RKO (cell line): ENCODE results near the gene TP73.
A peak's percentile ranks its signal among the peaks of the same experiment; 100 is the strongest.

Source experiments
- DNase-seq: peaks from one replicate; pipeline ENCODE4 v3.0.0-alpha.2; 2016; ENCODE audit warnings: low spot score

The TP73 gene

GRCh38 chr1:3634059-3634800 lies 18.1 kb upstream of the TP73 start:
- DNase-seq, result no peak

- no peak for DNase-seq
Observed at GRCh38 chr1:3636080-3636479, 16.2 kb upstream of the TP73 start.

- DNase-seq, result no peak
Observed at GRCh38 chr1:3636531-3636930, 15.8 kb upstream of the TP73 start.

- DNase-seq, result no peak
Observed at GRCh38 chr1:3638027-3638426, 14.3 kb upstream of the TP73 start.

- no peak for DNase-seq
Observed at GRCh38 chr1:3638676-3639075, 13.6 kb upstream of the TP73 start.

- DNase-seq, result no peak
Observed at GRCh38 chr1:3639397-3639911, 12.9 kb upstream of the TP73 start.

GRCh38 chr1:3640121-3640837 lies 12.0 kb upstream of the TP73 start:
- no peak for DNase-seq

GRCh38 chr1:3641046-3641760 lies 11.1 kb upstream of the TP73 start:
- DNase-seq, result no peak

- DNase-seq, result no peak
Observed at GRCh38 chr1:3641816-3642215, 10.5 kb upstream of the TP73 start.

GRCh38 chr1:3642919-3643675 lies 9.2 kb upstream of the TP73 start:
- DNase-seq, result no peak

GRCh38 chr1:3644273-3644672 lies 8.0 kb upstream of the TP73 start:
- no peak for DNase-seq

GRCh38 chr1:3645247-3645646 lies 7.1 kb upstream of the TP73 start:
- no peak for DNase-seq

GRCh38 chr1:3645666-3646355 lies 6.5 kb upstream of the TP73 start:
- no peak for DNase-seq

GRCh38 chr1:3646596-3646995 lies 5.7 kb upstream of the TP73 start:
- no peak for DNase-seq

GRCh38 chr1:3649342-3650247 lies 2.7 kb upstream of the TP73 start, which contains the start of gene WRAP73:
Gene WRAP73 (minus strand): TSS chr1:3650103. CDS start chr1:3649999, 104 bp downstream.
- peak; percentile 95 for DNase-seq

- DNase-seq, result no peak
Observed at GRCh38 chr1:3650248-3651025, 1.9 kb upstream of the TP73 start.

GRCh38 chr1:3651026-3651929 lies 1.0 kb upstream of the TP73 start:
- no peak for DNase-seq

GRCh38 chr1:3652548-3653285 lies 401 bp downstream of the TP73 start:
- peak; percentile 35 for DNase-seq
